IMR-90 (cell line): ENCODE data around the gene ATP5MC3. TPM values are rescaled to one million over a fixed set of nuclear protein-coding genes. Genes with fewer than 3 reads are reported as not detected.

Source experiments
- ATAC-seq: fragments of 200-7000 bp; cut with Tn5 transposase; 2 replicates; pipeline ENCODE4 v1.9.1; 2020; ENCODE audit warnings: low read depth, mild to moderate bottlenecking, moderate library complexity
- BruUV-seq: library from RNA; stranded (reverse); fragments of 400-500 nt; replicated peaks from 2 replicates; lab custom pipeline; 2021; lab: Mats Ljungman, UMichigan
- CTCF ChIA-PET: fragments of 300-600 bp; formaldehyde crosslinking; extraction: SDS; loops from one replicate; lab custom pipeline; 2021; ENCODE audit warnings: antibody characterized with exemption; lab: Yijun Ruan, JAX
- POLR2A ChIA-PET: fragments of 300-600 bp; sonication (Branson Sonifier 250); formaldehyde crosslinking; loops from one replicate; lab custom pipeline; 2022; ENCODE audit warnings: antibody characterized with exemption; ENCODE audit not compliant: unreplicated experiment; lab: Charles Lee
- DNase-seq: peaks from one replicate; pipeline ENCODE4 v3.0.0; 2013
- H2AFZ ChIP-seq: replicated peaks from 2 replicates; pipeline ENCODE3; 2013; ENCODE audit warnings: low read length, mild to moderate bottlenecking; ENCODE audit not compliant: poor library complexity
- H2AK5ac ChIP-seq: 2 replicates; pipeline ENCODE4 v1.6.1; 2013; ENCODE audit warnings: low read depth, low read length, inconsistent platforms
- H2AK9ac ChIP-seq: replicated peaks from 2 replicates; pipeline ENCODE3; 2013; ENCODE audit warnings: mild to moderate bottlenecking, low read depth, low read length, moderate library complexity; ENCODE audit not compliant: poor library complexity
- H2BK120ac ChIP-seq: 2 replicates; pipeline ENCODE4 v1.6.1; 2013; ENCODE audit warnings: low read depth, low read length, inconsistent platforms
- H2BK15ac ChIP-seq: 3 replicates; pipeline ENCODE4 v1.6.1; 2013; ENCODE audit warnings: low read depth, low read length, inconsistent platforms
- H2BK20ac ChIP-seq: 2 replicates; pipeline ENCODE4 v1.6.1; 2013; ENCODE audit warnings: low read depth, mild to moderate bottlenecking, inconsistent platforms, low read length, moderate library complexity
- H2BK5ac ChIP-seq: 2 replicates; pipeline ENCODE4 v1.6.1; 2013; ENCODE audit warnings: mild to moderate bottlenecking, low read depth, low read length, inconsistent platforms; ENCODE audit not compliant: poor library complexity, severe bottlenecking
- H3K14ac ChIP-seq: replicated peaks from 2 replicates; pipeline ENCODE4 v1.6.1; 2013; ENCODE audit warnings: low read depth, low read length, inconsistent platforms
- H3K18ac ChIP-seq: 2 replicates; pipeline ENCODE4 v1.6.1; 2013; ENCODE audit warnings: low read depth, low read length, control low read depth
- H3K23ac ChIP-seq: 2 replicates; pipeline ENCODE4 v1.6.1; 2013; ENCODE audit warnings: low read depth, low read length, inconsistent platforms
- H3K27ac ChIP-seq: 2 replicates; pipeline ENCODE4 v1.5.1; 2013; ENCODE audit warnings: mild to moderate bottlenecking, control low read depth, low read length; ENCODE audit not compliant: insufficient read depth
- H3K27me3 ChIP-seq: 2 replicates; pipeline ENCODE4 v1.6.1; 2013; ENCODE audit warnings: low read length; ENCODE audit not compliant: control insufficient read depth, insufficient read depth
- H3K36me3 ChIP-seq: 2 replicates; pipeline ENCODE4 v1.6.1; 2013; ENCODE audit warnings: low read length, mixed read lengths; ENCODE audit not compliant: control insufficient read depth, insufficient read depth
- H3K4ac ChIP-seq: 2 replicates; pipeline ENCODE4 v1.6.1; 2013; ENCODE audit warnings: low read depth, low read length, inconsistent platforms
- H3K4me1 ChIP-seq: 2 replicates; pipeline ENCODE4 v1.6.1; 2013; ENCODE audit warnings: low read length, mixed read lengths; ENCODE audit not compliant: control insufficient read depth, insufficient read depth
- H3K4me2 ChIP-seq: 2 replicates; pipeline ENCODE4 v1.6.1; 2013; ENCODE audit warnings: low read depth, mild to moderate bottlenecking, control low read depth, low read length, moderate library complexity
- H3K4me3 ChIP-seq: 2 replicates; pipeline ENCODE4 v1.5.1; 2013; ENCODE audit warnings: low read depth, mild to moderate bottlenecking, control low read depth, low read length, moderate library complexity; ENCODE audit not compliant: insufficient read depth
- H3K56ac ChIP-seq: 2 replicates; pipeline ENCODE4 v1.6.1; 2013; ENCODE audit warnings: low read length, inconsistent platforms; ENCODE audit not compliant: insufficient read depth; ENCODE audit errors: extremely low read depth
- H3K79me1 ChIP-seq, 2 experiments: 2 replicates each; pipeline ENCODE4 v1.6.1; 2013; ENCODE audit warnings: low read length in 2 of 2, inconsistent platforms in 1 of 2, low read depth in 1 of 2
- H3K9ac ChIP-seq: 2 replicates; pipeline ENCODE4 v1.6.1; 2013; ENCODE audit warnings: low read depth, low read length, control low read depth
- H3K9me1 ChIP-seq: 2 replicates; pipeline ENCODE4 v1.6.1; 2013; ENCODE audit warnings: low read length, inconsistent platforms; ENCODE audit not compliant: insufficient read depth
- H3K9me3 ChIP-seq: 2 replicates; pipeline ENCODE4 v1.6.1; 2013; ENCODE audit warnings: low read length; ENCODE audit not compliant: control insufficient read depth, insufficient read depth
- H4K20me1 ChIP-seq: 2 replicates; pipeline ENCODE4 v1.6.1; 2013; ENCODE audit warnings: low read length, inconsistent platforms; ENCODE audit not compliant: insufficient read depth
- H4K5ac ChIP-seq: 2 replicates; pipeline ENCODE4 v1.6.1; 2013; ENCODE audit warnings: mild to moderate bottlenecking, low read depth, low read length, control low read depth
- H4K8ac ChIP-seq, 2 experiments: 2 replicates each; pipeline ENCODE4 v1.6.1; 2013; ENCODE audit warnings: low read depth in 2 of 2, low read length in 2 of 2, control low read depth in 1 of 2, inconsistent platforms in 1 of 2
- H4K91ac ChIP-seq: 2 replicates; pipeline ENCODE4 v1.6.1; 2013; ENCODE audit warnings: low read depth, low read length, inconsistent platforms; ENCODE audit not compliant: insufficient read depth
- BHLHE40 ChIP-seq: fragments of 150-350 bp; IDR thresholded peaks from 2 replicates; pipeline ENCODE4 v1.6.1; 2016; ENCODE audit warnings: mild to moderate bottlenecking, low read depth, low read length
- CEBPB ChIP-seq: IDR thresholded peaks from 2 replicates; pipeline ENCODE4 v1.6.1; 2012; ENCODE audit warnings: low read depth, low read length, improper control_type of control experiment
- CHD1 ChIP-seq: IDR thresholded peaks from 2 replicates; pipeline ENCODE4 v1.6.1; 2012; ENCODE audit warnings: low read depth, low read length, improper control_type of control experiment
- FOS ChIP-seq: fragments of 150-350 bp; IDR thresholded peaks from 2 replicates; pipeline ENCODE4 v1.6.1; 2016; ENCODE audit warnings: low read depth, low read length
- MAFK ChIP-seq: IDR thresholded peaks from 2 replicates; pipeline ENCODE4 v1.6.1; 2012; ENCODE audit warnings: low read depth, low read length, improper control_type of control experiment
- MAZ ChIP-seq: IDR thresholded peaks from 2 replicates; pipeline ENCODE4 v1.6.1; 2012; ENCODE audit warnings: low read depth, mild to moderate bottlenecking, low read length, improper control_type of control experiment, moderate library complexity, borderline replicate concordance
- MXI1 ChIP-seq: IDR thresholded peaks from 2 replicates; pipeline ENCODE4 v1.6.1; 2012; ENCODE audit warnings: low read depth, mild to moderate bottlenecking, low read length, moderate library complexity, borderline replicate concordance
- NFE2L2 ChIP-seq: fragments of 150-350 bp; IDR thresholded peaks from 2 replicates; pipeline ENCODE4 v1.6.1; 2016; ENCODE audit warnings: low read depth, mild to moderate bottlenecking, low read length
- POLR2A ChIP-seq: IDR thresholded peaks from 2 replicates; pipeline ENCODE4 v1.6.1; 2012; ENCODE audit warnings: mild to moderate bottlenecking, low read depth, low read length
- RAD21 ChIP-seq: IDR thresholded peaks from 2 replicates; pipeline ENCODE4 v1.6.1; 2012; ENCODE audit warnings: low read length, improper control_type of control experiment
- RCOR1 ChIP-seq: IDR thresholded peaks from 2 replicates; pipeline ENCODE4 v1.6.1; 2012; ENCODE audit warnings: mild to moderate bottlenecking, low read length, improper control_type of control experiment; ENCODE audit not compliant: insufficient replicate concordance
- RFX5 ChIP-seq: IDR thresholded peaks from 2 replicates; pipeline ENCODE4 v1.8.0; 2012; ENCODE audit warnings: low read depth, mild to moderate bottlenecking, low read length, moderate library complexity
- SMC3 ChIP-seq: fragments of 150-350 bp; IDR thresholded peaks from 2 replicates; pipeline ENCODE4 v1.6.1; 2016; ENCODE audit warnings: low read depth, mild to moderate bottlenecking, antibody characterized with exemption, low read length, moderate library complexity
- WGBS, 2 experiments: methylation state at CpG; one replicate each; pipeline versions ENCODE4 v1.1.5 to v1.1.7; 2013; ENCODE audit warnings: missing lambda C conversion rate in 2 of 2; ENCODE audit not compliant: insufficient read length in 1 of 2; ENCODE audit errors: extremely low coverage in 2 of 2; 5-methylcytosine and 5-hydroxymethylcytosine counted together
- dilution Hi-C: fragments of 300-500 bp; cut with HindIII; formaldehyde crosslinking; loops from one replicate; pipeline ENCODE4 v1.14.3; 2018; ENCODE audit warnings: low sequenced_read_pairs; ENCODE audit not compliant: unreplicated experiment
- in situ Hi-C: fragments of 300-500 bp; cut with MboI; formaldehyde crosslinking; loops from 3 replicates; pipeline ENCODE4 v1.14.3; 2019; ENCODE audit warnings: low sequenced_read_pairs, inconsistent platforms, mixed read lengths
- intact Hi-C: fragments of 100-400 bp; cut with micrococcal nuclease; formaldehyde crosslinking; loops from 2 replicates; pipeline ENCODE4 v1.10.0; 2022
- polyA plus RNA-seq, 3 experiments: library from polyadenylated mRNA; depleted of rRNA; stranded (reverse); fragments of >200 nt; gene quantifications; 2 replicates each; pipeline ENCODE4 v1.2.3, GENCODE V29; 2012; ENCODE audit warnings: low replicate concordance in 1 of 3
- total RNA-seq: library from RNA; depleted of rRNA; stranded (reverse); fragments of >200 nt; gene quantifications from 2 replicates; pipeline ENCODE4 v1.2.3, GENCODE V29; 2012
- TF ChIP-seq, protein P1 (sequence below): conservative IDR thresholded peaks from 2 replicates; pipeline ENCODE4 v1.5.1; 2012; ENCODE audit warnings: mild to moderate bottlenecking, low read depth, low read length, improper control_type of control experiment
- TF ChIP-seq, protein P2 (sequence below): fragments of 150-350 bp; IDR thresholded peaks from 2 replicates; pipeline ENCODE4 v1.6.1; 2017; ENCODE audit warnings: mild to moderate bottlenecking, antibody characterized with exemption, low read length, low read depth
- TF ChIP-seq, protein P3 (sequence below): fragments of 150-350 bp; IDR thresholded peaks from 2 replicates; pipeline ENCODE4 v1.6.1; 2016; ENCODE audit warnings: low read depth, mild to moderate bottlenecking, low read length, moderate library complexity, borderline replicate concordance

The ATP5MC3 gene
- total and polyA plus RNA-seq, 2 of the 4 experiments (the other 2 are of a cell fraction) = 167 to 365 TPM

DNA sequence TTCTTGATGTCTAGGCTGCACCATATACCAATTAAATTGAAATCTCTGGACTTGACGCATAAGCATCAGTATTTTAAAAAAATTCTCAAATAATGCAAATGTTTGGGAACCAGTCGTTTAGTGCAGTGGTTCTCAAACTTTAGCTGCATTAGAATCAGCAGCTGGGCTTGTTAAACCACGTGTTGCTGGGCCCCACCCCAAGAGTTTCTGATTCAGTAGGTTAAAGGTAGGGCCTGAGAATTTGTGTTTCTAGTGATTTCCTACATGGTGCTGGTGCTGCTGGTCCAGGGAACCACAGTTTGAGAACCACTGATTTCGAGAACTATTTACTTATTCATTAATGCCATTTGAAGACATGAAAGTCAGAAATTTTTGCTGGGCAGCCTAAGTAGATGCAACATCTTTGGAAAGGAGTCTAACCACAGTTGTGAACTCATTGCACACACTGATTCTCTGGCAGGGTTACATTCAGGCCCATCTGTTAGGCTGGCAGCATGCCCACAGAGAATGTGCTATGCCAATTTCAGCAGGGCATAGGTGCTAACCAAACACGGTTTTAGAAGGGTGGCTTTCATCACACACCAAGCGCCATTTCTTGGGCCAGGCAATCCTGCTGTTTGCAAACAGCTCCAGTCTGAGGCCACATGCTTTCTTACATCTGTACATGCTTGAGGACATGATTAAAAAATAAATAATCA, 26.4 kb upstream of the ATP5MC3 start:
- Histone ChIP-seq H4K5ac (no peak overlapping the region), H2BK15ac (no peak overlapping the region), H3K79me1 (no peaks in the 10 kb centered on the region), H3K56ac (no peak overlapping the region), H3K4ac (no peak overlapping the region), H2BK5ac (no peak overlapping the region), H2AK9ac (no peak overlapping the region), H4K91ac (no peak overlapping the region), H3K4me2 (no peak overlapping the region), H3K23ac (no peak overlapping the region), H3K9ac (no peak overlapping the region), H3K9me1 (no peaks in the 10 kb centered on the region), H3K4me3 (no peak overlapping the region), H3K4me1 (no peaks in the 10 kb centered on the region), H3K27me3 (peaks cover 11% of the 10 kb centered on the region), H4K20me1 (no peaks in the 10 kb centered on the region), H3K9me3 (no peaks in the 10 kb centered on the region), H3K18ac (no peak overlapping the region), H2AFZ (no peak overlapping the region), H4K8ac (no peak overlapping the region), H2AK5ac (no peak overlapping the region), H2BK120ac (no peak overlapping the region), H2BK20ac (no peak overlapping the region), H3K14ac (no peak overlapping the region), H3K27ac (no peak overlapping the region), H3K36me3 (no peaks in the 10 kb centered on the region)
- 38% methylated on average over 2 of the region's 6 CpGs; no CpG with 5 or more reads in 1 of the 2 experiments for WGBS, 2 experiments
- no TSS peak for BruUV-seq
- dilution Hi-C loops (no loop called here), in situ Hi-C loops (no loop called here), intact Hi-C loops (no loop called here)
- TF ChIP-seq SMC3 (no peak), MAFK (no peak), POLR2A (no peak), CHD1 (no peak), RAD21 (no peak), FOS (no peak), BHLHE40 (no peak), MXI1 (no peak), CEBPB (no peak), RFX5 (no peak), MAZ (no peak), NFE2L2 (no peak), RCOR1 (no peak)
- TF ChIP-seq, protein P1, sequence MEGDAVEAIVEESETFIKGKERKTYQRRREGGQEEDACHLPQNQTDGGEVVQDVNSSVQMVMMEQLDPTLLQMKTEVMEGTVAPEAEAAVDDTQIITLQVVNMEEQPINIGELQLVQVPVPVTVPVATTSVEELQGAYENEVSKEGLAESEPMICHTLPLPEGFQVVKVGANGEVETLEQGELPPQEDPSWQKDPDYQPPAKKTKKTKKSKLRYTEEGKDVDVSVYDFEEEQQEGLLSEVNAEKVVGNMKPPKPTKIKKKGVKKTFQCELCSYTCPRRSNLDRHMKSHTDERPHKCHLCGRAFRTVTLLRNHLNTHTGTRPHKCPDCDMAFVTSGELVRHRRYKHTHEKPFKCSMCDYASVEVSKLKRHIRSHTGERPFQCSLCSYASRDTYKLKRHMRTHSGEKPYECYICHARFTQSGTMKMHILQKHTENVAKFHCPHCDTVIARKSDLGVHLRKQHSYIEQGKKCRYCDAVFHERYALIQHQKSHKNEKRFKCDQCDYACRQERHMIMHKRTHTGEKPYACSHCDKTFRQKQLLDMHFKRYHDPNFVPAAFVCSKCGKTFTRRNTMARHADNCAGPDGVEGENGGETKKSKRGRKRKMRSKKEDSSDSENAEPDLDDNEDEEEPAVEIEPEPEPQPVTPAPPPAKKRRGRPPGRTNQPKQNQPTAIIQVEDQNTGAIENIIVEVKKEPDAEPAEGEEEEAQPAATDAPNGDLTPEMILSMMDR = no peak
- TF ChIP-seq, protein P2, sequence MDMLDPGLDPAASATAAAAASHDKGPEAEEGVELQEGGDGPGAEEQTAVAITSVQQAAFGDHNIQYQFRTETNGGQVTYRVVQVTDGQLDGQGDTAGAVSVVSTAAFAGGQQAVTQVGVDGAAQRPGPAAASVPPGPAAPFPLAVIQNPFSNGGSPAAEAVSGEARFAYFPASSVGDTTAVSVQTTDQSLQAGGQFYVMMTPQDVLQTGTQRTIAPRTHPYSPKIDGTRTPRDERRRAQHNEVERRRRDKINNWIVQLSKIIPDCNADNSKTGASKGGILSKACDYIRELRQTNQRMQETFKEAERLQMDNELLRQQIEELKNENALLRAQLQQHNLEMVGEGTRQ = no peak
- TF ChIP-seq, protein P3, sequence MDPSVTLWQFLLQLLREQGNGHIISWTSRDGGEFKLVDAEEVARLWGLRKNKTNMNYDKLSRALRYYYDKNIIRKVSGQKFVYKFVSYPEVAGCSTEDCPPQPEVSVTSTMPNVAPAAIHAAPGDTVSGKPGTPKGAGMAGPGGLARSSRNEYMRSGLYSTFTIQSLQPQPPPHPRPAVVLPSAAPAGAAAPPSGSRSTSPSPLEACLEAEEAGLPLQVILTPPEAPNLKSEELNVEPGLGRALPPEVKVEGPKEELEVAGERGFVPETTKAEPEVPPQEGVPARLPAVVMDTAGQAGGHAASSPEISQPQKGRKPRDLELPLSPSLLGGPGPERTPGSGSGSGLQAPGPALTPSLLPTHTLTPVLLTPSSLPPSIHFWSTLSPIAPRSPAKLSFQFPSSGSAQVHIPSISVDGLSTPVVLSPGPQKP = no peak
- CTCF ChIA-PET = no interaction called here
- DNase-seq (no peak), ATAC-seq (no peak)
- POLR2A ChIA-PET = no interaction called here
